Smooth muscle cell (in vitro differentiated cells): ENCODE data around the gene MBTPS1. TPM values are rescaled to one million over a fixed set of nuclear protein-coding genes. Genes with fewer than 3 reads are reported as not detected.

Experiments used
- DNase-seq: peaks from one replicate; lab custom pipeline; 2025; ENCODE audit not compliant: unreplicated experiment; lab: John Stamatoyannopoulos, UW
- H2AFZ ChIP-seq: fragments of 200-600 bp; sonication (generic); 2 replicates; pipeline ENCODE4 v1.6.0; 2016; ENCODE audit warnings: antibody characterized with exemption, low read depth, mild to moderate bottlenecking
- H3F3A ChIP-seq: fragments of 200-600 bp; sonication (generic); 2 replicates; pipeline ENCODE4 v1.6.0; 2017; ENCODE audit warnings: antibody characterized with exemption, low read depth
- H3K27ac ChIP-seq: fragments of 200-600 bp; sonication (generic); 2 replicates; pipeline ENCODE4 v1.5.1; 2016; ENCODE audit warnings: low read depth, mild to moderate bottlenecking
- H3K27me3 ChIP-seq: fragments of 200-600 bp; sonication (generic); 2 replicates; pipeline ENCODE4 v1.6.1; 2016; ENCODE audit warnings: low read depth, mild to moderate bottlenecking
- H3K36me3 ChIP-seq: fragments of 200-600 bp; sonication (generic); 2 replicates; pipeline ENCODE4 v1.5.1; 2016; ENCODE audit warnings: low read depth
- H3K4me1 ChIP-seq: fragments of 200-600 bp; sonication (generic); 2 replicates; pipeline ENCODE4 v1.5.1; 2016; ENCODE audit warnings: low read depth
- H3K4me2 ChIP-seq: fragments of 200-600 bp; sonication (generic); 2 replicates; pipeline ENCODE4 v1.6.0; 2016; ENCODE audit warnings: mild to moderate bottlenecking
- H3K4me3 ChIP-seq: fragments of 200-600 bp; sonication (generic); 2 replicates; pipeline ENCODE4 v1.5.1; 2016; ENCODE audit warnings: mild to moderate bottlenecking
- H3K79me2 ChIP-seq: fragments of 200-600 bp; sonication (generic); 2 replicates; pipeline ENCODE4 v1.6.0; 2016; ENCODE audit warnings: low read depth, mild to moderate bottlenecking
- H3K9ac ChIP-seq: fragments of 200-600 bp; sonication (generic); 2 replicates; pipeline ENCODE4 v1.6.0; 2016; ENCODE audit warnings: low read depth
- H3K9me3 ChIP-seq: fragments of 200-600 bp; sonication (generic); replicated peaks from 2 replicates; pipeline ENCODE4 v1.5.1; 2016; ENCODE audit warnings: low read depth
- H4K20me1 ChIP-seq: fragments of 200-600 bp; sonication (generic); 2 replicates; pipeline ENCODE4 v1.6.0; 2016; ENCODE audit warnings: low read depth
- WGBS: methylation state at CpG from one replicate; pipeline ENCODE4 v1.1.7; 2016; ENCODE audit warnings: low lambda C conversion rate; 5-methylcytosine and 5-hydroxymethylcytosine counted together
- polyA plus RNA-seq: library from polyadenylated mRNA; unstranded; fragments of >200 nt; fragmentation: Nextera tagmentation; extraction: Ambion mirVana; gene quantifications from 2 replicates; pipeline ENCODE4 v1.2.1, GENCODE V29; 2016
- total RNA-seq: library from RNA; depleted of rRNA; stranded (reverse); fragments of >200 nt; gene quantifications from 2 replicates; pipeline ENCODE4 v1.2.3, GENCODE V29; 2014
- TF ChIP-seq, protein P1 (sequence below): fragments of 200-600 bp; sonication (generic); IDR thresholded peaks from 2 replicates; pipeline ENCODE4 v1.5.1; 2017; ENCODE audit warnings: borderline replicate concordance, mild to moderate bottlenecking, antibody characterized with exemption; ENCODE audit not compliant: insufficient read depth, poor library complexity, severe bottlenecking

Gene MBTPS1
- total and polyA plus RNA-seq, 2 experiments from 2014 or later = 51.9 to 68.9 TPM

DNA sequence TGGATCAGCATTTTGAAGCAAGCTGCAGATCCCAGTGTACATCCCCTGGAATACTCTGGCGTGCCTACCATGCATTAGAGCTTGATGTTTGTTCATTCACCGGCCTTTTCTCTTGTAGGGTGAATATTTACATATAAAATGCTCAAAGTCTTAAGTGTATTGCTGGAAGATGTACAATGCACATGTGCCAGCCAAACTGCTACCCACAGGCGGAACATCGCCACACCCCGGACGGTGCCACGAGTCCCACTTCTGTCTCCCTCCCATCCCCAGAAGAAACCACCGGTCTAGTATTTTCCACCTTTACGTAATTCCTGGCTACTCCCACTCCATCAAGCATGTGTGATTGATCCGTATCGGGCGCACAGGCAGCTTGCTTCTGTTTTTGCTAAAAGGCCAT lies 78.3 kb downstream of the MBTPS1 start:
- TF ChIP-seq, protein P1, sequence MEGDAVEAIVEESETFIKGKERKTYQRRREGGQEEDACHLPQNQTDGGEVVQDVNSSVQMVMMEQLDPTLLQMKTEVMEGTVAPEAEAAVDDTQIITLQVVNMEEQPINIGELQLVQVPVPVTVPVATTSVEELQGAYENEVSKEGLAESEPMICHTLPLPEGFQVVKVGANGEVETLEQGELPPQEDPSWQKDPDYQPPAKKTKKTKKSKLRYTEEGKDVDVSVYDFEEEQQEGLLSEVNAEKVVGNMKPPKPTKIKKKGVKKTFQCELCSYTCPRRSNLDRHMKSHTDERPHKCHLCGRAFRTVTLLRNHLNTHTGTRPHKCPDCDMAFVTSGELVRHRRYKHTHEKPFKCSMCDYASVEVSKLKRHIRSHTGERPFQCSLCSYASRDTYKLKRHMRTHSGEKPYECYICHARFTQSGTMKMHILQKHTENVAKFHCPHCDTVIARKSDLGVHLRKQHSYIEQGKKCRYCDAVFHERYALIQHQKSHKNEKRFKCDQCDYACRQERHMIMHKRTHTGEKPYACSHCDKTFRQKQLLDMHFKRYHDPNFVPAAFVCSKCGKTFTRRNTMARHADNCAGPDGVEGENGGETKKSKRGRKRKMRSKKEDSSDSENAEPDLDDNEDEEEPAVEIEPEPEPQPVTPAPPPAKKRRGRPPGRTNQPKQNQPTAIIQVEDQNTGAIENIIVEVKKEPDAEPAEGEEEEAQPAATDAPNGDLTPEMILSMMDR = no peak
- H3K79me2 ChIP-seq = no peaks in the 10 kb centered on the region
- no peak overlapping the region for H3K9ac ChIP-seq
- no peaks in the 10 kb centered on the region for H3K27me3 ChIP-seq
- no peak overlapping the region for H3K27ac ChIP-seq
- no peaks in the 10 kb centered on the region for H3F3A ChIP-seq
- no peak for DNase-seq
- H3K4me1 ChIP-seq = peaks cover 10% of the 10 kb centered on the region
- H3K4me3 ChIP-seq = no peak overlapping the region
- H3K36me3 ChIP-seq = no peaks in the 10 kb centered on the region
- no peaks in the 10 kb centered on the region for H4K20me1 ChIP-seq
- no peaks in the 10 kb centered on the region for H3K9me3 ChIP-seq
- no peak overlapping the region for H2AFZ ChIP-seq
- WGBS = 89% methylated on average over 12 of the region's 12 CpGs
- no peak overlapping the region for H3K4me2 ChIP-seq

DNA sequence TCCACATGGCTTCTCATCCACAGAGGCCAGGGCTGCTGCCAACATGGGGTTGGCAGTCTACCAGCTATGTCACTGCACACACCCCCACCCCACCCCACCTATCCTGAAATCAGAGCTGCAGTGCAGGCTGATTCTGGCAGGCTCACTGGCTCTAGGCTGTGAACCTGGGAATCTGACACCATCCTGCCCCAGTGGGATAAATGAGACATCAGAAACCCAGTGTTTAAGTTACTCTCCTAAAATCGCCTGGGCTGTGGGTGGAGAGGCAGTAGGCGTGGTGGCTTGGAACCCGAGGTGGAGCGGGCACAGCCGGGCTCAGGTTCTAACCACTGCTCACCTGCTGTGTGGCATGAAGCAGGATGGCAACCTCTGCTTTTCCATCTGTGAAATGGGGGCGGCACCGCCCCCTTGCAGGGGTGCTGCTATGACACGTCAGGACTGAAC lies 79.7 kb downstream of the MBTPS1 start:
- no peak overlapping the region for H2AFZ ChIP-seq
- H3K27ac ChIP-seq = no peak overlapping the region
- no peaks in the 10 kb centered on the region for H4K20me1 ChIP-seq
- no peaks in the 10 kb centered on the region for H3K27me3 ChIP-seq
- H3K4me3 ChIP-seq = no peak overlapping the region
- no peaks in the 10 kb centered on the region for H3K36me3 ChIP-seq
- 97% methylated on average over 8 of the region's 8 CpGs for WGBS
- H3K79me2 ChIP-seq = no peaks in the 10 kb centered on the region
- H3K9me3 ChIP-seq = no peaks in the 10 kb centered on the region
- no peaks in the 10 kb centered on the region for H3K4me1 ChIP-seq
- TF ChIP-seq, protein P1 = no peak
- H3K4me2 ChIP-seq = no peak overlapping the region
- H3F3A ChIP-seq = no peaks in the 10 kb centered on the region
- no peak for DNase-seq
- H3K9ac ChIP-seq = no peak overlapping the region

DNA sequence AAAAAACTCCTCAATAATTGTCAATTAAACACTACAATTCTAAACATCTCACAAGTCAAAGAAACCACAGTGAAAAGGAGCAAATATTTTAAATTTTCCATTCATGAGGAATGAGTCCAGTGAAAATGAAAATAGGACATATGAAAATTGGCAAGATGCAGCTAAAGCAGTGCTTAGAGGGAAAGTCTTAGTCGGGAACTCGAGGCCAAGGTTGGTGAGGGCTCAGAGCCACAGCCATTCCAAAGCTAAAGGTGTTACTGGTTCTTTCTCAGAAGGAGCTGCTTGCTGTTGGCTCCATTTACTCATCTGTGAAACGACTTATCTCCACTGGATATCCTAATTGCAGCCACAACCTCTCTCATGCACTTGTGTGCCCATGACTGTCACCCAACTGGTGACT lies 80.6 kb downstream of the MBTPS1 start:
- no peaks in the 10 kb centered on the region for H3K9me3 ChIP-seq
- no peaks in the 10 kb centered on the region for H3F3A ChIP-seq
- no peak for DNase-seq
- H3K4me2 ChIP-seq = no peak overlapping the region
- H3K36me3 ChIP-seq = no peaks in the 10 kb centered on the region
- H2AFZ ChIP-seq = no peak overlapping the region
- 85% methylated on average over 3 of the region's 3 CpGs for WGBS
- TF ChIP-seq, protein P1 = no peak
- H3K79me2 ChIP-seq = no peaks in the 10 kb centered on the region
- H4K20me1 ChIP-seq = no peaks in the 10 kb centered on the region
- no peaks in the 10 kb centered on the region for H3K4me1 ChIP-seq
- H3K27me3 ChIP-seq = no peaks in the 10 kb centered on the region
- no peak overlapping the region for H3K9ac ChIP-seq
- no peak overlapping the region for H3K4me3 ChIP-seq
- no peak overlapping the region for H3K27ac ChIP-seq

DNA sequence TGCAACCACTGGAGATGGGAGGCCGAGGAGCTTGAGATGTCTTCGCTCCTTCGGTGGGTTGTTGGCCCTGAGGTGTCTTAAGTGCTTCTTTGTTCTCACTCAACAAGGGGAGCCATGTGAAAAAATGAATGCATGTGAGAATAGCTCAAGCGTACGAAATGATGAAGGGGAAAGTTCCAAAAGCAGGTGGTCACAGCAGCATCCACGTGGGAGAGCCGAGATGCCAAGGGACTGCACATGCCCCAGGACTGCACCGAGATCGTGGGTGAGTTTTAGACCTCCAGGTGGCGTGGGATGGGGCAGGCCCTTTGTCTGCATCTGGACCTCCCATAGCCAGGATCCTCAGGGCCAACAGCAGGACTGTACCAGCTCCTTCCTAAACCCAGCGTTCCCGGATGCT lies 82.2 kb downstream of the MBTPS1 start:
- H2AFZ ChIP-seq = no peak overlapping the region
- H4K20me1 ChIP-seq = no peaks in the 10 kb centered on the region

More for the DNA sequence above, 82.2 kb downstream of the MBTPS1 start:
- Histone ChIP-seq H3F3A (no peaks in the 10 kb centered on the region), H3K9me3 (no peaks in the 10 kb centered on the region), H3K36me3 (no peaks in the 10 kb centered on the region), H3K9ac (no peak overlapping the region), H3K27ac (no peak overlapping the region), H3K4me3 (no peak overlapping the region), H3K79me2 (no peaks in the 10 kb centered on the region), H3K4me1 (no peaks in the 10 kb centered on the region), H3K27me3 (peaks cover 4% of the 10 kb centered on the region), H3K4me2 (no peak overlapping the region)
- TF ChIP-seq, protein P1 = no peak
- DNase-seq = no peak
- WGBS = 96% methylated on average over 12 of the region's 12 CpGs
